Ascending aorta (tissue), 2 donors: ENCODE data around the gene SLC8A2. TPM values are rescaled to one million over a fixed set of nuclear protein-coding genes. Genes with fewer than 3 reads are reported as not detected.

ENCODE experiments used
- DNase-seq, 2 donors: peaks; one replicate each; pipeline ENCODE4 v3.0.0-alpha.2; 2019; ENCODE audit warnings: low spot score in 2 of 2
- H3K27ac ChIP-seq, 2 donors: fragments of 200-600 bp; sonication (generic); one replicate each; pipeline ENCODE4 v1.5.1; 2016 to 2017; ENCODE audit warnings: mild to moderate bottlenecking in 1 of 2
- H3K27me3 ChIP-seq: fragments of 200-600 bp; sonication (generic); one replicate; pipeline ENCODE4 v1.5.1; 2017
- H3K36me3 ChIP-seq, 2 donors: fragments of 200-600 bp; sonication (generic); one replicate each; pipeline ENCODE4 v1.5.1; 2016
- H3K4me1 ChIP-seq, 2 donors: fragments of 200-600 bp; sonication (generic); one replicate each; pipeline ENCODE4 v1.5.1; 2016 to 2017; ENCODE audit warnings: mild to moderate bottlenecking in 1 of 2
- H3K4me3 ChIP-seq, 2 donors: fragments of 200-600 bp; sonication (generic); one replicate each; pipeline ENCODE4 v1.5.1; 2016 to 2017; ENCODE audit warnings: mild to moderate bottlenecking in 1 of 2
- H3K9me3 ChIP-seq, 2 donors: fragments of 200-600 bp; sonication (generic); one replicate each; pipeline ENCODE4 v1.5.1; 2016
- CTCF ChIP-seq, 3 experiments: fragments of 200-600 bp in 2 of 3; fragments of 450-650 bp in 1 of 3; sonication (generic) in 2 of 3; IDR thresholded peaks; one replicate each; pipeline ENCODE4 v1.5.1; 2016 to 2019; ENCODE audit warnings: antibody characterized with exemption in 3 of 3, mild to moderate bottlenecking in 1 of 3, moderate library complexity in 1 of 3
- intact Hi-C: fragments of 100-400 bp; cut with DNase I; formaldehyde crosslinking; loops from one replicate; pipeline ENCODE4 v1.15.1; 2023
- total RNA-seq: library from RNA; depleted of rRNA; stranded (reverse); fragments of >200 nt; gene quantifications from one replicate; pipeline ENCODE4 v1.1.0, GENCODE V29; 2016

Gene SLC8A2
- total RNA-seq, 1 donor from 2014 or later: not detected

- no peak for DNase-seq
- intact Hi-C loops: no loop called here
- Histone ChIP-seq H3K4me1 (peaks cover 12 to 16% of the 10 kb centered on the region in 2 donors), H3K9me3 (no peaks in the 10 kb centered on the region), H3K27ac (no peak overlapping the region), H3K36me3 (no peaks in the 10 kb centered on the region), H3K27me3 (no peaks in the 10 kb centered on the region), H3K4me3 (no peak overlapping the region)
- TF ChIP-seq CTCF (IDR thresholded peaks at IDR 0.05): no peak
These were observed 2.0 kb downstream of the SLC8A2 start for GRCh38 chr19:47469719-47470118.

- Histone ChIP-seq H3K36me3 (no peaks in the 10 kb centered on the region), H3K27ac (no peak overlapping the region), H3K27me3 (no peaks in the 10 kb centered on the region), H3K9me3 (no peaks in the 10 kb centered on the region), H3K4me1 (peaks cover 12 to 16% of the 10 kb centered on the region in 2 donors), H3K4me3 (no peak overlapping the region)
- no peak for DNase-seq
- TF ChIP-seq CTCF (IDR thresholded peaks at IDR 0.05): no peak
- intact Hi-C loops: no loop called here
These were observed 2.4 kb downstream of the SLC8A2 start for GRCh38 chr19:47469363-47469700.

- Histone ChIP-seq H3K36me3 (no peaks in the 10 kb centered on the region), H3K27me3 (no peaks in the 10 kb centered on the region), H3K4me1 (peaks cover 12 to 15% of the 10 kb centered on the region in 2 donors), H3K4me3 (no peak overlapping the region), H3K27ac (no peak overlapping the region), H3K9me3 (no peaks in the 10 kb centered on the region)
- DNase-seq: no peak
- no peak for TF ChIP-seq CTCF (IDR thresholded peaks at IDR 0.05)
- intact Hi-C loops: no loop called here
These were observed 3.8 kb downstream of the SLC8A2 start for GRCh38 chr19:47467914-47468313.

- no peaks in the 10 kb centered on the region for H3K9me3 ChIP-seq
- H3K4me3 ChIP-seq: no peak overlapping the region
- H3K27ac ChIP-seq: no peak overlapping the region
- H3K27me3 ChIP-seq: no peaks in the 10 kb centered on the region
- intact Hi-C loops: no loop called here
- no peak for DNase-seq
- no peaks in the 10 kb centered on the region for H3K36me3 ChIP-seq
- H3K4me1 ChIP-seq: no peaks in the 10 kb centered on the region
- TF ChIP-seq CTCF (IDR thresholded peaks at IDR 0.05): no peak
These were observed 5.7 kb downstream of the SLC8A2 start for GRCh38 chr19:47465957-47466356.

- TF ChIP-seq CTCF (IDR thresholded peaks at IDR 0.05): no peak
- Histone ChIP-seq H3K27me3 (no peaks in the 10 kb centered on the region), H3K9me3 (no peaks in the 10 kb centered on the region), H3K4me1 (no peaks in the 10 kb centered on the region), H3K4me3 (no peak overlapping the region), H3K36me3 (no peaks in the 10 kb centered on the region), H3K27ac (no peak overlapping the region)
- intact Hi-C loops: no loop called here
- DNase-seq: no peak
These were observed 6.8 kb downstream of the SLC8A2 start for GRCh38 chr19:47464675-47465419.

GRCh38 chr19:47461876-47462275, 9.8 kb downstream of the SLC8A2 start:
- H3K27ac ChIP-seq: no peak overlapping the region
- TF ChIP-seq CTCF (IDR thresholded peaks at IDR 0.05): no peak
- no peak for DNase-seq
- no peaks in the 10 kb centered on the region for H3K4me1 ChIP-seq
- H3K36me3 ChIP-seq: no peaks in the 10 kb centered on the region
- H3K9me3 ChIP-seq: no peaks in the 10 kb centered on the region
- H3K27me3 ChIP-seq: no peaks in the 10 kb centered on the region
- no peak overlapping the region for H3K4me3 ChIP-seq
- intact Hi-C loops: no loop called here
